Activated CD4-positive, alpha-beta T cell treated with anti-CD3 and anti-CD28 coated beads, Interleukin-2, amount 50 U/mL, for 48 hours (primary cell): ENCODE results near the gene PITPNM1.

Experiments
- DNase-seq, 2 experiments: peaks; one replicate each; pipeline ENCODE4 v3.0.0-alpha.2; 2020

PITPNM1 gene

DNA sequence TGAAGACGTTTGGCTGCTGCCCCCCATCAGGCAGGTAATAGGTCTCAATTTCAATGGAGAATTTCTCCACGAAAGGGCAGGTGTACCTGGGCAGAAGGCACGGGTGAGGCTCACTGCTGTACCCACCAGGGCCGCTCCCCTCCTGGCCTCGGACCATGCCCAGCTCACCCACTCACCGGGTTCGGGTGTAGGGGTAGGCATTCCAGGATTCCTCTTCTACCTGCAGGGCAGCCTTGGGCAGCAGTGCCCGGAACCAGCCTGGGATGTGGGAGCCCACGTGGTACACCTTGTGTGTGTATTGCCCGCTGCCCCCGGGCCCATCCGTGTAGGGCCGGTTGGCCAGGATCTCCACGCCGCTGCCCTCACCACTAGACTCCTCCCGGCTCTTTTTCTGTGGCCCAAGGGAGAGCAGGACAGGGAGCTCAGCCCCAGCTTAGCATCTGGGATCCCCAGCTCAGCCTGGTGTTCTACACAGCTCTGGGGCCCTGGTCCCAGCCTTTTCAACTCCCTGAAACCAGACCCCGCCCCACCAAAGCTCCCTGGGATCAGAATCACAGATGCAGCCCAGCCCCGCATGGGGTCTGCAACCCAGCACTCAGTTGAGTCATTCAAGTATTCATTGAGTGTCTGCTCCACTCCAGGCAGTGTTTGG, 2.7 kb downstream of the PITPNM1 start:
- no peak for DNase-seq

GRCh38 chr11:67501854-67502253, 3.3 kb downstream of the PITPNM1 start:
- DNase-seq: no peak

DNA sequence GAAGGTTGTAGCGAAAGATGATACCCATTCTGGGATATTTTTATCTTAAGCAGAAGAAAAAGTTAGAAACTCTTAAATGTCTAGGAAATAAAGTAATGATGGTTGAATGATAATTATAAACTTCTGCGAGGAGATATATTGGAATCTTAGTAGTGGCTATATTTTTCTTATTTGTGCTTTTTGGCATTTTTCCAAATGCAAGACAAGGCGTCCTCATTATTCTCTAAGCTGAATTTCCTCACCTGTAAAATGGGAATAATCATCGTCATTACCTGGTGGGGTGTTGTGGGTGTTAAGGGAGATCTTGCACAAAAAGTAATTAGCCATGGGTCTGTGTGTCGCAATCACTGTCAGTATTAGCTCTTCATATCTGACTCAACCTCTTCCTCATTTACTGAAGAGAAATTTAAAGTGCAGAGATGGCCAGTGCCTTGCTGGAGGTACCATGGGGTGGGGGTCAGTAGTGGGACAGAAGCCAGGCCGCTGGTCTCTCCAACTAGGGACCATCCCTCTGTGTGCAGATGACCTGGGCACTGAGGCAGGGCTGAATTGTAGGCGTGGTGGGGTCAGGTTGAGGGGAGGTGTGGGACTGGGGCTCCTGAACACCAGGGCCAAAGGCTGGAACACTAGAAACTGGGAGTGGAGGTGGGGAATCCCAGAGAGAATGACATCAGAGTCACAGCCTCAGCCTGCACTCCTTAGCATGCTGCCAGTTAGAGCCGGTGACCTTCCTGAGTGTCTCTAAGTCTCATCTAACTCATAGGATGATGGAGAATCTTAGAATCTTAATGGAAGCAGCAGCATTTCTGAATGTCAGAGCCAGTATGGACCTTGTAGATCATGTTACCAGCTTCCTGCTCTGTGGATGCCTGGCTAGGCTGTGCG, 4.1 kb downstream of the PITPNM1 start:
- DNase-seq: no peak

DNA sequence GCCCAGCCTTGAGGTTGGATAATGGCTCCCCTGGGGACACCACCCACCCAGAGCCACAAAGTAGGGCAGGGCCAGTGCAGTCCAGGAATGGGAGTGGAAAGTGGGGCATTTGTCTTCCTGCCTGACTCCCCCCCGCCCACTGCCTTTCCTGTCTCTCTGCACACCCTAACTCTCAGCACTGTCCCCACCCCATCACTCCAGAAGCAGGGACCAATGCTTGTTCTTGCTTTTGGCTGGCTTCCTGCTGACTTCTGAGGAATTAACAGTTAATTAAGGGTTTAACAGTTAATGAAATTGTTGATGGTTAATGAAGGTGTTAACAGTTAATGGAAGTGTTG, 4.7 kb downstream of the PITPNM1 start:
- no peak for DNase-seq

DNA sequence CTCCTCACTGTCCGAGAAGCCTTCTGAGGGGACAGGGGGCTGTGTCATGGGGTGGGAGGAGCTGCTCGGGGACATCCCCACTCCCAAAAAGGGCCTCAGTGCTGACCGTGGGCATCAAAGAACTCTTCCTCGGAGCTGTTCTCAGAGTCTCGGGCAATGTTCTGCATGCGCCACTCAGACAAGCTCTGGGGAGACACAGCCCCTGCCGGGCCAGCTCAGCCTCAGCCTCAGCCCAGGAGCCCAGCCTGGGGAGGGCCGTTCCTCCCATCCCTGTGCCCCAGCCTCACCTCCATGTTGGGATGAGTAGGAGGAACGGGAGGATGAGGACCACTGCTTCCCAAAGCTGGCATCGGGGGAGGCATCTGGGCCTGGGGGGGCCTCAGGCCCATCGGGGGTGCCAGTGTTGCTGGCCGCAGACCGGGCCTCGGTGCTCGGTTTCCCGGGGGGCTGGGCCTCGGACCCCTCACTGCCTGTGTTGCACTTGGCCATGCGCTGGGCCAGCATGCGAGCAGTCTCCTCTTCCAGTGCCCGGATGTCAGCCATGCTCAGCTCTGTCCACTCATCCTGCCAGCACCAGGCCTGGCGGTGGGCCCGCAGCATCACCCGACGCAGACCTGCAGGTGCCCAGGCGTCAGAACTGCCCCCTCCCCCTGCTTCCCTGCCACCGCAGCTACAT, 5.2 kb downstream of the PITPNM1 start:
- DNase-seq: no peak

GRCh38 chr11:67498544-67498972, 6.6 kb downstream of the PITPNM1 start:
- DNase-seq: no peak

DNA sequence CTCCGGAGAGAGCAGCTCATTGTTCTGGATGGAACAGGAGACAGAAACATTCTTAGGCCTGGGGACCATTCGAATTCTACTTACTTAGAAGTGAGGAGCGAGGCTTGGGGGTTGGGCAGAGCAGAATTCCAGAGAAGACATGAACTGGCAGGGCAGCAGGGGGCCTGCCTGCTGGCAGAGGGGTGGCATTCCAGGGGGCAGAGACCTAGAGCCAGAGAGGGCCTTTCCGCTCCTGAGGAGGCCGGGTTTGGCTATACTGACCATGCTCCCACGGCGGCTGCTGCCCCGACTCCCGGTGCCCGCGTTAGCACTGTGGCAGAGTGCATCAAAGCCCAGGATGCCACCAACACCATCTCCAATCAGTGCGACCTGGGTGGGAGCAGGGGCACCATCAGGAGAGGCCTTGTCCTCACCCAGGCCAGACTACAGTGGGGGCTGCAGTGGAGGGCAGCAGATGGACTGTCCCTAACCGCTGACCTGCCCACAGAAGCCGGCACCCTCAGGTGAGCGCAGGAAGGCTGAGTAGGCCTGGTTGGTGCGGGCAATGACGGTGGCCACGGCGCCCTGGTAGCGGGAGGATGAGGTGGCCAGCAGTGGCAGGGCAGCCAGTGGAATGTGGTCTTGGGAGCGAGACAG, 7.4 kb downstream of the PITPNM1 start:
- no peak for DNase-seq

GRCh38 chr11:67496113-67496512, 9.1 kb downstream of the PITPNM1 start:
- DNase-seq: no peak

DNA sequence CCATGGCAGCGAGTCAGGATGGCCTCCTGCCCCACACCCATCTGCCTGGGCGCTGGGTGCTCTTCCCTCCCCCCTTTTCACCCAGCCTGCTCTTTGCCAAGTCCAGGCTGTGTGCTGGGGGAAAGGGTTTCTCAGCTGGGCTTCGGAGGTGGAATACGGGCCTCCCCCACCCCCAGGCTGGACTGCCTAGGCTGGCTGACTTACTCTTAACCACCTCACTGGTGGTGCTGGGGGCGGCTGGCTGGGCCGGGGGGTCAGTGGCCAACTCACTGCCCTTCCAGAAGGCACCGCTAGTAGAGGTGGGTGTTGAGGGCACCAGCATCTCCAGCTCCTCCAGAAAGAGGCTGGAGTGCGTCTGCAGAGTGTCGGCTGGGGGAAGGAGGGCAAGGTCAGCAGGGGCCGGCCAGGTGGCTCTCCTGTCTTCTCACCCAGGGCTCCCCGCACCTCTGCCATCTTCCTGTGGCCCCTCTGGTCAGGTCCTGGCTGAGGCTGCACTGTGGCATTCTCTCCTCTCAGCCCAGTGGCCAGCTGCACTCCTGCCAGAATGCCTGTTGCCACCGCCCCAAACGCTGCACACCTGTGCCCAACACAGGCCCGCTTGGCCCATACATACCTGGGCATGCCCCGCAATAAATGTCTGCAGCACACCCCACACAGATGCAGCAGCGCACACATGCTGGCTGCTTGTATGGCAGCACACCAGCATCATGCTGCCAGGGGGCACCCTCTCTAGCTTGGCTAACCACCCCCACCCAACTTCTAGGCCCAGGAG, 9.7 kb downstream of the PITPNM1 start:
- no peak for DNase-seq

DNA sequence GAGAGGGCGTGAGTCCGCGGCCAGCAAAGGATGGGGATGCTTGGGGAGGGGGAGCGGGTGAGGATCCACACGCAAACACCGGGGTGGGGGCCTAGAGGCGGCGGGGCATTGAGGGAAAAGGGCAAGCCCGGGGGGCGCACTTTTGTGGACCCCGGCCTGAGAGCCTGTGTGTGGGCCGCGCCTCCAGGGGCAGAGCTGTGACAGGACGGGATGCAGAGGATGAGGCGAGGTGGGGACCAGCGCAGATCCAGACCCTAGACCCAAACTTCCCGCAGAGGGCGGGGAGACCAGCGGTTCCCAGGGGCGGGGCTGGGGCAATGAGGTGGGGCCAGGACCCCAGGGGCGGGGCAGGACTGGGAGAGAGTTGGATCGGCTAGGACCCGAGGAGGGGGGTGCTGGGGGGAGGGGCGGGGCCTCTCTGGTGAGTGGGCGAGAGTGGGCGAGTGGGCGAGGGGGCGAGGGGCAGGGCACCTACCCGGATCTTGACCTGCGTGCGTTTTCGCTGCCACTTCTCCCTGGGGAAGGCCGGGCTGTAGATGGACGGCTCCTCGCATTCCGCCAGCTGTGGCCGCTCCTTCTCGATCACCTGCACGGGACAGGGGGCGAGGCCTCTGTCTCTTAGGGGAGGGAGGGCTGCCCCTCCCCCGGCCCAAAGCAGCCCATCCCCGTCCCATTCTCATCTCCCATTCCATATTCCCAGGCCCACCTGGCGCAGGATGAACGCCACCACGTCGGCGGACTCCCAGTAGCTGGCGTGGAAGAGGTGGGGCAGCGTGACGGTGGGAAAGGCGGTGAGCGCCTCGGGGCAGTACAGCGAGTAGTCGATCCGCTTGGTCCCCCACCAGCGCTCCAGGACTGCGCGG, 10.6 kb downstream of the PITPNM1 start:
- no peak for DNase-seq

DNA sequence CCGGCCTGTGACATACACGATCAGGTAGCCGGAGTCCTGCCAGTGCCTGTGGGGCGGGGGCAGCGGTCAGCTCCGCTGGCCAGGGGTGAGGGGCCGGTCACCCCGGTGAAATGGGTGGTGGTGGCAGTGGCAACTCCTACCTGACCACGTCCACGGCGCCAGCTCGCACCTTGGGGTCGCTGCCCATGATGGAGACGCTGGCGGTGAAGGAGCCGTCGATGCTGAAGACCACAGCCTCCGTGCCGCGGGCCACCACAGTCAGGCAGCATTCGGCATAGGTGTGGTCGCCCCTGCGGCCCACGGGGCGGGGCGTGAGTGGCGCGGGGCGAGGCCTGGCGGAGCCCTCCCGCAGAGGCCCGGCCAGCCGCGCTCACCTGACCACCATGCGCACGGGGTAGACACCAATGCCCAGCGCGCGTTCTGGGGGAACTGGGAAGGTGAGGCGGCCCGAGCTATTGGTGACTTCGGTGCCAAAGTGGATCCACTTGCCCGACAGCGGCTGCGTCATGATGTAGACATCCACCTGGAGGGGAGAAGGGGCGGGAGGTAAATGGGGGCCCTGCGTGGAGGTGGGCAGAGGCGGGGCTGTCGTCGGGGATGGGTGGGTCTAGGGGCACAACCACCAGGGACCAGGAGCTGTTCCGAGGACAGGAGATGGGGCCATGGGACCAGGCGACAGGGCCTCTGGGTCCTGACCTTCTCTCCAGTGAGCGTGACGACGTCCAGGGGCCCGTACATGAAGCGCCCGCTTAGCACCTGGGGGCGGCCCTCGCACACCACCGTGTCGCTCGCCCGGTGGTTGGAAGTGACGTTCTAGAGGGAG, 11.4 kb downstream of the PITPNM1 start:
- DNase-seq: no peak

DNA sequence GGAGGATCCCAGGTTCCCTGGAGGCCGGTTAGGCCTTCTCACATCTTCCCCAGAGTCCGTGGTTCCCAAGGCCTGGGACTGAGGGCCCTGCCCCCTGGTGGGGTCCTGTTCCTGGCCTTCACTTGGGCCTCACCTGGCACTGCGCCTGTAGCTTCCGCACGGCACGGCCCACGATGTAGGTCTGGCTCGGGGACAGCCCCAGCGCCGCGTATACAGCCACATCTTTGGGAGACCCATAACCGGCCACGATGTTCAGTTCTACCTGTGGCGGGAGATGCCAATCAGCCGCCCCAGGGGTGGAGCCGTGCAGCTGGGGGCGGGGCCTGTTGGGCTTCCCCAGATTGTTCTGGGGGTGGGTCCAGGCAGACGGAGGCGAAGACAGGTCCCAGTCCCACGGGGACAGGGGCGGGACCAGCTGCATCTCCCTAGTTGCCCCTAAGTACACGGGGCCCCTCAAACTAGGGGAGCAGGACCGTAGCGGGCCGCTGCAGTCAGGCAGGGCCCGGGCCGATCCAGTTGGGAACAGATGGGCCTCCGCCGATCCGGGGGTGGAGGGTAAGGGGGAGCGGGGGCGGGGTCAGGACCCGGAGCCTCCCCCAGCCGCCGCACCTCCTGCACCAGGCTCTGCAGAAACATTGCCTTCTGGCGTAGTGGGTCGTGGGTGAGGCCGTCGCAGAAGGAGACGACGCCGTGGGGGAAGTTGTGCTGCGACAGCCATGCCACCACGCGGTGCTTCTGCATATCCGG, 12.2 kb downstream of the PITPNM1 start:
- DNase-seq: peak in 1 of 2 experiments; percentile 50

DNA sequence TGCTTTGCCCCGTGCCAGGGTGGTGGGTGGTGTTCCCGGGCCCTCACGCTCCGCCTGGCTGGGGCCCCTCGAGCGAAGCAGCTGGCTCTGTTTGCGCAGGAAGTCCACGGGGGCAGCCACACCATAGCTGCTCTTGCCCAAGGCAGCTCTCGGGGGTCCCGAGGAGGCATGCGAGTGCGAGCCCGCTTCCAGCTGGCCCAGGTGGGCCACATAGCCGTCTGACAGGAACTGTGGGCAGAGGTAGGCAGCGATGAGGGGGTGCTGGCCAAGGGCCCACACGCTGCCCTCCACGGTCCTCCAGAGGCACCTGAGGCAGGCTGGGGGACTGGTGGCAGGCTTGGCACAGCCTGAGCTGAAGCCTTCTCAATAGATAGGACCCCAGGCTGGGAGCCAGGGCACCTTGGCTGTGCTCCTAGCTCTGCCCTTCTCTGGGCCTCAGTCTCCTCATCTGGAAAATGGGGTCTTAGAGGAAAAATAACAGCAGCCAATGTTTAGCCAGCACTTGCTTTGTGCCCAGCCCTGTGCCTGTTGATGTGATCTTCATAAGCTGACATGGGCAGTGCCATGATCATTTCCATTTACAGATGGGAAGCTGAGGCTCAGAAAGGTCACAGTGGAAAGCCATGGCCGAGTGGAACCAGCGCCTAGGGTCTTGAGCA, 13.0 kb downstream of the PITPNM1 start:
- no peak for DNase-seq

- no peak for DNase-seq
These were observed 13.7 kb downstream of the PITPNM1 start for GRCh38 chr11:67491276-67492068.

DNA sequence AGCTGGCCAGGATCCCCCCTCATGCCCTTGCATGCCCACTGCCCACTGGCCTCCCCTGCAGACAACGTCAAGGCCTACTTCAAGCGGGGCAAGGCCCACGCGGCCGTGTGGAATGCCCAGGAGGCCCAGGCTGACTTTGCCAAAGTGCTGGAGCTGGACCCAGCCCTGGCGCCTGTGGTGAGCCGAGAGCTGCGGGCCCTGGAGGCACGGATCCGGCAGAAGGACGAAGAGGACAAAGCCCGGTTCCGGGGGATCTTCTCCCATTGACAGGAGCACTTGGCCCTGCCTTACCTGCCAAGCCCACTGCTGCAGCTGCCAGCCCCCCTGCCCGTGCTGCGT, 14.5 kb downstream of the PITPNM1 start:
- no peak for DNase-seq

GRCh38 chr11:67489885-67490726, 15.1 kb downstream of the PITPNM1 start:
- DNase-seq: no peak

- no peak for DNase-seq
These were observed 15.8 kb downstream of the PITPNM1 start for GRCh38 chr11:67489203-67489884.
